NT2/D1 (cell line): Measurements from ENCODE around the gene NCF4.

Experiments
- YY1 ChIP-seq: IDR thresholded peaks from 2 replicates; pipeline ENCODE4 v1.6.1; 2011; ENCODE audit not compliant: insufficient read length, insufficient read depth
- ZNF274 ChIP-seq: IDR thresholded peaks from 2 replicates; pipeline ENCODE4 v1.6.1; 2011; ENCODE audit warnings: mild to moderate bottlenecking, low read depth, low read length

DNA sequence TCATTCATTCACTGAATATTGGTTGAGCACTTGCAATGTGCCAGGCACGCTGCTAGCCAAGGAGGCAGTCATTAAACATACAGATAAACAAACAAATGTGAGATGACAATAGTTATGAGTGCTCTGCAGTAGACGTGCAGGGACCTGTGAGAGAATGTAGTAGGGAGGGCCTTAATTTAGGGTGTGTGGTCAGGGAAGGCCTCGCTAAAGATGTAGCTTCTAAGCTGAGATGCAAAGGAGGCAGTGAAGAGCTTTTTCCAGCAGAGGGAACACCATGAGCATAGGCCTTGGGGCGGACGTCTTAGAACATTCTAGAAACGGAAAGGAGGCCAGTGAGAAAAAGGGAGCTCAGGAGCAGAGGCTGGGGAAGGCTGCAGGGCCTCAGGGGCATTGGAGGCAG is 789 bp upstream of the NCF4 start:
- TF ChIP-seq YY1 (no peak), ZNF274 (no peak)
